GM23248 (cell line): ENCODE measurements around the gene KIAA1614. TPM values are rescaled to one million over a fixed set of nuclear protein-coding genes. Genes with fewer than 3 reads are reported as not detected.
A peak's percentile ranks its signal among the peaks of the same experiment; 100 is the strongest.

ENCODE experiments used
- DNase-seq: peaks from one replicate; pipeline ENCODE4 v3.0.0-alpha.2; 2015
- H2AFZ ChIP-seq: fragments of 200-600 bp; sonication (generic); 2 replicates; pipeline ENCODE4 v1.6.1; 2016; ENCODE audit warnings: antibody characterized with exemption
- H3F3A ChIP-seq: fragments of 200-600 bp; sonication (generic); 2 replicates; pipeline ENCODE4 v1.6.1; 2016; ENCODE audit warnings: mild to moderate bottlenecking, antibody characterized with exemption, mixed run types; ENCODE audit not compliant: insufficient read depth
- H3K27ac ChIP-seq: fragments of 200-600 bp; sonication (generic); 2 replicates; pipeline ENCODE4 v1.5.1; 2016; ENCODE audit warnings: mild to moderate bottlenecking
- H3K27me3 ChIP-seq: fragments of 200-600 bp; sonication (generic); replicated peaks from 2 replicates; pipeline ENCODE4 v1.6.1; 2016; ENCODE audit warnings: mild to moderate bottlenecking; ENCODE audit not compliant: insufficient read depth
- H3K36me3 ChIP-seq: fragments of 200-600 bp; sonication (generic); 2 replicates; pipeline ENCODE4 v1.6.1; 2016; ENCODE audit warnings: low read depth, mild to moderate bottlenecking
- H3K4me1 ChIP-seq: fragments of 200-600 bp; sonication (generic); 2 replicates; pipeline ENCODE4 v1.6.1; 2016; ENCODE audit warnings: mild to moderate bottlenecking; ENCODE audit not compliant: insufficient read depth
- H3K4me2 ChIP-seq: fragments of 200-600 bp; sonication (generic); one replicate; pipeline ENCODE4 v1.6.1; 2016; ENCODE audit warnings: mild to moderate bottlenecking; ENCODE audit not compliant: unreplicated experiment
- H3K4me3 ChIP-seq: fragments of 200-600 bp; sonication (generic); 2 replicates; pipeline ENCODE4 v1.5.1; 2016; ENCODE audit warnings: mild to moderate bottlenecking
- H3K79me2 ChIP-seq: fragments of 200-600 bp; sonication (generic); 2 replicates; pipeline ENCODE4 v1.6.1; 2016; ENCODE audit warnings: mild to moderate bottlenecking; ENCODE audit not compliant: insufficient read depth
- H3K9ac ChIP-seq: fragments of 200-600 bp; sonication (generic); 2 replicates; pipeline ENCODE4 v1.6.1; 2016; ENCODE audit warnings: mild to moderate bottlenecking
- H3K9me2 ChIP-seq: fragments of 200-600 bp; sonication (generic); 2 replicates; pipeline ENCODE4 v1.6.1; 2016; ENCODE audit warnings: mixed run types, mild to moderate bottlenecking, moderate library complexity; ENCODE audit not compliant: insufficient read depth
- H3K9me3 ChIP-seq: fragments of 200-600 bp; sonication (generic); one replicate; pipeline ENCODE4 v1.6.1; 2017; ENCODE audit warnings: low read depth
- H4K20me1 ChIP-seq: fragments of 200-600 bp; sonication (generic); 2 replicates; pipeline ENCODE4 v1.6.0; 2016; ENCODE audit not compliant: insufficient read depth
- EZH2 ChIP-seq: fragments of 200-600 bp; sonication (generic); IDR thresholded peaks from 2 replicates; pipeline ENCODE4 v1.6.1; 2018; ENCODE audit warnings: antibody characterized with exemption, mild to moderate bottlenecking; ENCODE audit not compliant: insufficient read depth, poor library complexity, severe bottlenecking
- EZH2phosphoT487 ChIP-seq: fragments of 200-600 bp; sonication (generic); IDR thresholded peaks from 2 replicates; pipeline ENCODE4 v1.6.1; 2018; ENCODE audit warnings: antibody characterized with exemption, moderate library complexity, mild to moderate bottlenecking, low read depth; ENCODE audit not compliant: insufficient read depth
- WGBS, 2 experiments: methylation state at CpG; one replicate each; pipeline ENCODE4 v1.1.6; 2015 to 2017; ENCODE audit warnings: low lambda C conversion rate in 2 of 2, low coverage in 1 of 2; ENCODE audit errors: missing lambda C conversion rate in 2 of 2; 5-methylcytosine and 5-hydroxymethylcytosine counted together
- in situ Hi-C: fragments of 300-500 bp; cut with MboI; formaldehyde crosslinking; loops from 2 replicates; pipeline ENCODE4 v1.15.0; 2020
- polyA plus RNA-seq: library from polyadenylated mRNA; unstranded; fragments of >200 nt; fragmentation: Nextera tagmentation; extraction: Ambion mirVana; gene quantifications from 2 replicates; pipeline ENCODE4 v1.2.1, GENCODE V29; 2016
- total RNA-seq: library from RNA; depleted of rRNA; stranded (reverse); fragments of >200 nt; shearing (Covaris generic); gene quantifications from 2 replicates; pipeline ENCODE4 v1.2.3, GENCODE V29; 2014; rRNA removed

KIAA1614 gene
- total and polyA plus RNA-seq, 2 experiments from 2014 or later: 2.7 to 11.7 TPM

GRCh38 chr1:180982422-180982821, 69.7 kb downstream of the KIAA1614 start:
- Histone ChIP-seq H3K27ac (no peak overlapping the region), H3K9me2 (no peaks in the 10 kb centered on the region), H3K27me3 (no peaks in the 10 kb centered on the region), H3K79me2 (0 out of 2 replicates have a peak, but pooled peaks cover 4% of the 10 kb centered on the region), H3K4me1 (no peaks in the 10 kb centered on the region), H3K9ac (no peak overlapping the region), H3K4me3 (no peak overlapping the region), H4K20me1 (no peaks in the 10 kb centered on the region), H2AFZ (no peak overlapping the region), H3K4me2 (no peak overlapping the region), H3K36me3 (peaks cover 51% of the 10 kb centered on the region), H3K9me3 (no peaks in the 10 kb centered on the region), H3F3A (peaks cover 17% of the 10 kb centered on the region; the same call in 1 of the 2 replicates)
- in situ Hi-C loops: no loop called here
- TF ChIP-seq EZH2: no peak
- TF ChIP-seq EZH2phosphoT487: no peak
- WGBS, 2 experiments: 92 to 100% methylated on average over 1 of the region's 1 CpG
- no peak for DNase-seq

- Histone ChIP-seq H3K4me2 (no peak overlapping the region), H3K36me3 (peaks cover 56% of the 10 kb centered on the region), H3K4me1 (no peaks in the 10 kb centered on the region), H3F3A (no peaks in the 10 kb centered on the region), H3K9me3 (no peaks in the 10 kb centered on the region), H3K27ac (no peak overlapping the region), H3K79me2 (no peaks in the 10 kb centered on the region), H2AFZ (no peak overlapping the region), H3K9ac (no peak overlapping the region), H4K20me1 (no peaks in the 10 kb centered on the region), H3K4me3 (no peak overlapping the region), H3K9me2 (no peaks in the 10 kb centered on the region), H3K27me3 (no peaks in the 10 kb centered on the region)
- 85 to 89% methylated on average over 8 of the region's 8 CpGs for WGBS, 2 experiments
- in situ Hi-C loops: no loop called here
- no peak for DNase-seq
- TF ChIP-seq EZH2phosphoT487 (no peak), EZH2 (no peak)
Measured at GRCh38 chr1:180988253-180988752, 75.6 kb downstream of the KIAA1614 start.

GRCh38 chr1:180994262-180994661, 81.6 kb downstream of the KIAA1614 start:
- in situ Hi-C loops: no loop called here
- peak; percentile 24 for DNase-seq
- Histone ChIP-seq H3F3A (peaks cover 19% of the 10 kb centered on the region), H3K79me2 (peaks cover 41% of the 10 kb centered on the region), H3K27ac (no peak overlapping the region), H3K4me2 (no peak overlapping the region), H2AFZ (no peak overlapping the region), H3K9me3 (no peaks in the 10 kb centered on the region), H3K9ac (no peak overlapping the region), H3K4me1 (peaks cover 21% of the 10 kb centered on the region), H3K27me3 (no peaks in the 10 kb centered on the region), H4K20me1 (no peaks in the 10 kb centered on the region), H3K4me3 (no peak overlapping the region), H3K36me3 (peaks cover 7% of the 10 kb centered on the region), H3K9me2 (no peaks in the 10 kb centered on the region)
- 65 to 66% methylated on average over 3 of the region's 3 CpGs for WGBS, 2 experiments
- no peak for TF ChIP-seq EZH2
- TF ChIP-seq EZH2phosphoT487: no peak

GRCh38 chr1:180997843-180998504, 85.3 kb downstream of the KIAA1614 start:
- Histone ChIP-seq H3F3A (peaks cover 19% of the 10 kb centered on the region), H4K20me1 (no peaks in the 10 kb centered on the region), H3K36me3 (peaks cover 18% of the 10 kb centered on the region), H3K4me1 (peaks cover 22% of the 10 kb centered on the region), H3K27ac (peak overlapping the region; percentile 6; the same call in 1 of the 2 replicates), H3K79me2 (peaks cover 73% of the 10 kb centered on the region), H3K9me2 (no peaks in the 10 kb centered on the region), H3K4me3 (no peak overlapping the region), H3K27me3 (no peaks in the 10 kb centered on the region), H3K4me2 (peak overlapping the region; percentile 7), H3K9me3 (no peaks in the 10 kb centered on the region), H3K9ac (no peak overlapping the region), H2AFZ (no peak overlapping the region)
- WGBS, 2 experiments: 70 to 71% methylated on average over 4 of the region's 4 CpGs
- in situ Hi-C loops: no loop called here
- TF ChIP-seq EZH2 (no peak), EZH2phosphoT487 (no peak)
- peak; percentile 32 for DNase-seq

Other genes starting within 250 kb of the KIAA1614 start
- gene STX6, start 110.0 kb downstream of the KIAA1614 start, total RNA-seq: 28.6 and 31.1 TPM in 2 replicates
- 16.1 and 16.3 TPM in 2 replicates for gene STX6, start 110.0 kb downstream of the KIAA1614 start, polyA plus RNA-seq
- gene MR1, start 121.1 kb downstream of the KIAA1614 start, total RNA-seq: 25.2 and 28.6 TPM in 2 replicates
- gene MR1, start 121.1 kb downstream of the KIAA1614 start, polyA plus RNA-seq: 25.4 and 26.2 TPM in 2 replicates
- gene IER5, start 175.8 kb downstream of the KIAA1614 start, total RNA-seq: 33.6 and 38.5 TPM in 2 replicates
- 8.1 and 10.8 TPM in 2 replicates for gene IER5, start 175.8 kb downstream of the KIAA1614 start, polyA plus RNA-seq